Measurements from ENCODE around the gene FNDC5.
A peak's percentile ranks its signal among the peaks of the same experiment; 100 is the strongest.

The FNDC5 gene

GRCh38 chr1:32883338-32884031 lies 12.8 kb upstream of the FNDC5 start:
- DNase-seq (ENCODE audit: low read depth) = no peak
- H3K4me3 ChIP-seq (ENCODE audit: low read length) = no peak overlapping the region
- no peak for TF ChIP-seq CTCF (IDR thresholded peaks at IDR 0.05; ENCODE audit: insufficient read depth, low read depth, low read length, missing control alignments)

GRCh38 chr1:32881871-32882850 lies 11.4 kb upstream of the FNDC5 start:
- no peak for DNase-seq (ENCODE audit: low read depth)
- no peak overlapping the region for H3K4me3 ChIP-seq (ENCODE audit: low read length)
- TF ChIP-seq CTCF (IDR thresholded peaks at IDR 0.05; ENCODE audit: insufficient read depth, low read depth, low read length, missing control alignments) = no peak

- no peak overlapping the region for H3K4me3 ChIP-seq (ENCODE audit: low read length)
- DNase-seq (ENCODE audit: low read depth) = no peak
- no peak for TF ChIP-seq CTCF (IDR thresholded peaks at IDR 0.05; ENCODE audit: insufficient read depth, low read depth, low read length, missing control alignments)
These were observed 10.6 kb upstream of the FNDC5 start for GRCh38 chr1:32881291-32881690.

GRCh38 chr1:32878637-32879041 lies 7.9 kb upstream of the FNDC5 start:
- DNase-seq (ENCODE audit: low read depth) = no peak
- TF ChIP-seq CTCF (IDR thresholded peaks at IDR 0.05; ENCODE audit: insufficient read depth, low read depth, low read length, missing control alignments) = no peak
- no peak overlapping the region for H3K4me3 ChIP-seq (ENCODE audit: low read length)

- no peak overlapping the region for H3K4me3 ChIP-seq (ENCODE audit: low read length)
- DNase-seq (ENCODE audit: low read depth) = peak; percentile 85
- no peak for TF ChIP-seq CTCF (IDR thresholded peaks at IDR 0.05; ENCODE audit: insufficient read depth, low read depth, low read length, missing control alignments)
These were observed 7.5 kb upstream of the FNDC5 start for GRCh38 chr1:32878183-32878582.

GRCh38 chr1:32877211-32878110 lies 6.7 kb upstream of the FNDC5 start:
- no peak for DNase-seq (ENCODE audit: low read depth)
- H3K4me3 ChIP-seq (ENCODE audit: low read length) = no peak overlapping the region
- no peak for TF ChIP-seq CTCF (IDR thresholded peaks at IDR 0.05; ENCODE audit: insufficient read depth, low read depth, low read length, missing control alignments)

Data from epithelial cell of esophagus (primary cell).